Superior temporal gyrus (tissue), 1 donor: ENCODE measurements around the gene PTGS2.

Source experiments
- DNase-seq: peaks from one replicate; pipeline ENCODE4 v3.0.0-alpha.2; 2016; ENCODE audit errors: extremely low spot score

PTGS2 gene

DNA sequence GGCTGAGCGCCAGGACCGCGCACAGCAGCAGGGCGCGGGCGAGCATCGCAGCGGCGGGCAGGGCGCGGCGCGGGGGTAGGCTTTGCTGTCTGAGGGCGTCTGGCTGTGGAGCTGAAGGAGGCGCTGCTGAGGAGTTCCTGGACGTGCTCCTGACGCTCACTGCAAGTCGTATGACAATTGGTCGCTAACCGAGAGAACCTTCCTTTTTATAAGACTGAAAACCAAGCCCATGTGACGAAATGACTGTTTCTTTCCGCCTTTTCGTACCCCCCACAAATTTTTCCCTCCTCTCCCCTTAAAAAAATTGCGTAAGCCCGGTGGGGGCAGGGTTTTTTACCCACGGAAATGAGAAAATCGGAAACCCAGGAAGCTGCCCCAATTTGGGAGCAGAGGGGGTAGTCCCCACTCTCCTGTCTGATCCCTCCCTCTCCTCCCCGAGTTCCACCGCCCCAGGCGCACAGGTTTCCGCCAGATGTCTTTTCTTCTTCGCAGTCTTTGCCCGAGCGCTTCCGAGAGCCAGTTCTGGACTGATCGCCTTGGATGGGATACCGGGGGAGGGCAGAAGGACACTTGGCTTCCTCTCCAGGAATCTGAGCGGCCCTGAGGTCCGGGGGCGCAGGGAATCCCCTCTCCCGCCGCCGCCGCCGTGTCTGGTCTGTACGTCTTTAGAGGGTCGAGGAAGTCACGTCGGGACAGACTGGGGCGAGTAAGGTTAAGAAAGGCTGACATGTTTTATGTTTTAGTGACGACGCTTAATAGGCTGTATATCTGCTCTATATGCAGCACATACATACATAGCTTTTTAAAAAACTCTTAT lies at the start of gene PTGS2:
TSS of gene PTGS2 (minus strand) at position 179 of the 817 bp plus-strand sequence. CDS start at position 46, 133 bp downstream.
- DNase-seq = peak; percentile 58

DNA sequence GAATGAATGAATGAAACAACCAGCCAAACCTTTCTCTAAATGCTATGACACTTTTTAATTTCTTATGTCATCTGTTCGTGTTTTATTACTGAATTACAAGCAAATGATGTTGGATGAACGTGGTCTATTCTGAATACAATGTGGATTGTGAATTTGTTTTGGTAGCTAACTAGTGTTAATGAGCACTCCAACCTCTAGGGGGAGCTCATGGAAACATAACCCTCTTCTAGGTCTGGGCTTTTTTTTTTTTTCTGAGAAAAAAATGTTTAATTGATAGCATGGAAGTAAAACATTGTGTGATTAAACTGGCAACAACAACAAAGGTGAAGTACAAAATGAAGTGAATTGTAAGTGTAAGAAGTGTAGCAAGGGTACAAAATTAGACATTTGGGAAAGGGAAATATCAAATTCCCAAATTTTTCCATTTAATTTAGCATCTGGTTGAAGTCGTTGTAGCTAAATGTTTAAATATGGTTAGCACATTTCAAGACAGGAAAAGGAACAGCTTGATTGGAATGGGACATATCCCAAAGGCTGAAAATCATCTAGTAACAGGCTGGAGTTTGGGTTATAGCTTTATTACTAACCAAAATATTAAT lies 42.6 kb upstream of the PTGS2 start:
- DNase-seq = no peak

DNA sequence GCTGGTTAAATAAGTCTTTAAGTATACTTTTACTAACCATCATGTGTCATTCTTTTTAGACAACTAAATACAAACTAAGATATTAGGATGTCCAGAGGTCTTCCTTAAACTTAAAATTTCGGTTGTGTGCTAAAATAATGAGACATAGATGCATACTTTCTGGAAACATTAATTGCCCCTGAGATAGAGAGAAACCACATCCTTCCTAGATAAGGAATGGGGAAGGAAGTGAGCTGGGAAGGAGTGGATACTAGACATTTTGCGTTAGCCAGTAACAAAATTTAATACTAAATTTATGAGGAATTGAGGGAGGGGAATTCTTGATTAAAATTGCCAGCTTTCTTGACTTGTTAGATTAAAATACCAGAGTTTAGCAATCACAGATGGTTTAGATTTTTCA lies 37.1 kb upstream of the PTGS2 start:
- DNase-seq = no peak

DNA sequence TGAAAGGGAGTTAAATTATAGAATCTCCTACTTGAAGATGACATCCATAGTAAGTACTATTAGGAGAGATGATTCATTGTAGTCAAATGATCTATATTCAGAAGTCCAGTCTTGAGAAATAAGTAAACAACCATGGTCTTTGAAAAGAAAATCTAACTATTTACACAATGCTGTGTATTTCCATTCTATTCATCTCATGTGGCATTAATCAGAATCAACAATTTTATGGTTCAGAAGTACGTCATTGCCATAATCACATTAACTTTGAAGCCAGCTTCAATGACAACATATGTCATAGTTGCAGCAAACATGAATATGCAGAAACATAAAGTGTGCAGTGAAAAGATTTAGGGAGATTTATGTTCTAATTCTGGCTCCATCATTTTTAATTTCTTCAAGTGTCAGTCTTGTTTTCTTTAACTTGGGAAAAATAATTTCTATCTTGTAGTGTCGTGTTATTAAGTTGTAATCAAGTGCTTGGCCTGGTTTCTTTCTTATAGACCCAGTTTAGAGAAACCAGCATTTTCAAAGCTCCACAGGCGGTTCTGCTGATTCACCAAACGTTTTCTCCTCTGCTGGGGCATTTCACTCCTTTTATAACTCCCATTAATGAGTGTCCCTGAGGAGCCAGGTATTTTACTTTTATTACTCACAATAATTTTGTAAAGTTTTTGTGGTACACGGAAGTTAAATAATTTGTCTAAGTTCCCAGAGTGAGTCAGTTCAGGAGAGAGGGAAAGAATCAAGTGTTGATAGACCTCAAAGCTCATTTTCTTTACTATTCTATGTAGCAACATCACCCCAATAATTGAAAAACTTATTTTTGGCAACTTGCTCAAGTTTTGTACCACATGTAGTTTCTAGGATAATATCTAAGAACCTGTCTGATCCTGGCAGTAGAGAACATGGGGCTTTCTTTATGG lies 35.9 kb upstream of the PTGS2 start:
- DNase-seq = no peak

DNA sequence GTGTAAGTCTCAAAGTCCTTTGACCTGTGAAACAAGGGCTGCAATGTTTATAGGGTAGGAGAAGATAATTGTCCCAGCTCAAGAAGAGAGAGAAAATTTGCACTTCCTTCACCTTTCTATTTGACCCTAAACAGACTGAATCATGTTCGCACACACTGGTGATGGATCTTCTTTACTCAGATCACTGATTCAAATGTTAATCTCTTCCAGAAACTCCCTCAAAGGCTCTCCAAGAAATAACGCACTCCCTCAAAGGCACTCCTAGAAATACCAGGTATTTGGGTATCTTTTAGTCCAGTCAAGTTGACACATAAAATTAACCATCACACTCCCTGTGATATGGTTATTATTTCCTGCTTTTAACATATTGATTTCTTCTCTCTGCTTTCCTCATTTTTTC lies 30.5 kb upstream of the PTGS2 start:
- DNase-seq = no peak

GRCh38 chr1:186708694-186709097 lies 28.5 kb upstream of the PTGS2 start:
- no peak for DNase-seq

DNA sequence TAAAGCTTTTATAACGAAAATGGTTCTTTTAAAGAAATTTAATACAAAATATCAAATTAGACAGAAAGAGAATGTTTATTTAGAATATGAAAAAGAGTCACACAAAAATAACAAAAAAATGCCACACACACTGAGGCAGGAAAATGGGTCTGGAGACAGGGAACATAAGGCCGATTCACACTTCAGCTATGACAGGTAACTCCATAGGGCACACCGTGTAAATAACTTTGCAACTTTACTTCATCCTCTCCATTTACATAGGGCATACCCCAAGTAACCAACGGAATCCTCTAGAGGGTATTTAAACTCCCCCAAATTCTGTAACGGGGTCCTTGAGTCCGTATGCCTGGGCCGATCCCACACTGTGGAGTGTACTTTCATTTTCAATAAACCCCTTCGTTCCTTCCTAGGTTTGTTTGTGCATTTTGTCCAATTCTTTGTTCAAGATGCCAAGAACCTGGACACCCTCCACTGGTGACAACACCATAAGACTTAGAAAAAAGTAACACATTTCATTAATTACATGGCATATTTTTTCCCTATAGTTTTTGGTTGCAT lies 23.1 kb upstream of the PTGS2 start:
- DNase-seq = no peak

DNA sequence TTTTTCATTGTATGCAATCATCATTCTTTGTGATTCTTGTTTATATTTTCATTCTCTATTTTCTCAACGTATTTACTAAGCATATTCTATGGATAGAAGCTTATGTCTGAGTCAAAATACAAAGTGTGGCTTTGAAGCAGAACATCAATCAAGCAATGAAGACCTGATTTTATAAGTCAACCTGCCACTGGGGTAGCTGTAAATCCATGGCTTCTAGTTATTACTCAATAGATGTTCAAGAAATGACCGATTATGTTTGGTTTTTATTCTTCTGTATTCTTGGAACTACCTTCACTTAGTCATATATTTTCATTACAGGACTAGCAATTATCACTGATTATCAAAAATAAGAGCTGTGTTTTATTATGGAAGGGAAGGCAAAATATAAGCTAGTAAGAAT lies 20.5 kb upstream of the PTGS2 start:
- no peak for DNase-seq

GRCh38 chr1:186699519-186699918 lies 19.3 kb upstream of the PTGS2 start:
- no peak for DNase-seq

DNA sequence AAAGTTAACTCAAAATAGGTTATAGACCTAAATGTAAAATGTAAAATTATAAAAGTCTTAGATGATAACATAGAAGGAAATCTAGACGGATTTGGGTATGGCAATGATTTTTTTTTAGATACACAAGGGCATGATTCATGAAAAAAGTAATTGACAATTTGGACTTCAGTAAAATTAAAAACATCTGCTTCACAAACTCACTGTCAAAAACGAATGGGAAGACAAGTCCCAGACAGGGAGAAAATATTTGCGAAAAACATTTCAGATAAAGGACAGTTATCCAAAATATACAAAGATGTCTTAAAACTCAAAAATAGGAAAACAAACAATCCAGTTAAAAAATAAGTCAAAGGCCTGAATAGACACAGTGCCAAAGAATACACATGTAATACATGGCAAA lies 9.7 kb upstream of the PTGS2 start:
- DNase-seq = no peak

GRCh38 chr1:186689376-186689775 lies 9.2 kb upstream of the PTGS2 start:
- no peak for DNase-seq

DNA sequence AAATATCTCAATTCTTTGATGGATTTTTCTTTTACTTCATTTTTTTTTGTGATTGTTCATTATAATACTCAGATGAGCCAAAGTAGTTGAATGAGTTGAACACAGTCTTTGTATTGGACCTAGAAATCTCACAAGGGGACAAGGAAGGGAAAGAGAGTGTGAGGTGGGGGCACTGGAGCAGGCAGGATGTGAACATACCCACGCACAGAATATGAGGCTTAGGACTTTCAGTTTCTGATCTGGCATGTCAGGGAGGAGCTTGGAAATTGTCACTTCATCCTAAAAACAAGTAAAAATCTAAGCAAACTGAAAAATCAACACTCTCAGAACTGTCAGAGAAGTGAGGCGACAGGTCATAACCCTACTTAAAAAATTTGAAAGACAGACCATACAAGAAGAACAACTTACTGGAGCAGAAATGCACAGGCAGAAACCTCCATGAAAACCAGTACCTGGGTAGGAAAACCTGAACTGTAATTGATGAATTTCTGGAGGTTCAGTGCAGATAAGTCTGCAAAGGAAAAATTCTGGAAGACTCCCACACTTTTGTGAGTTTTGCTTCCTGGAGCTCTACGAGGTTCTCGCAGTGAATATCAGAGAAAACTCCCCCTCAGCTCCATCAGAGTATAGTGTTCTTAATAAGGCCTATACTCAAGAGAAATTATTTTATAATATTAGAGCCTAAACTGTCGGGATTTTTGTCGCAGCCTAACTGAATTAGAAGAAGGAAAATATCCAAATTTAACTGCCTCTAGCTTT lies 3.6 kb upstream of the PTGS2 start:
- DNase-seq = no peak

DNA sequence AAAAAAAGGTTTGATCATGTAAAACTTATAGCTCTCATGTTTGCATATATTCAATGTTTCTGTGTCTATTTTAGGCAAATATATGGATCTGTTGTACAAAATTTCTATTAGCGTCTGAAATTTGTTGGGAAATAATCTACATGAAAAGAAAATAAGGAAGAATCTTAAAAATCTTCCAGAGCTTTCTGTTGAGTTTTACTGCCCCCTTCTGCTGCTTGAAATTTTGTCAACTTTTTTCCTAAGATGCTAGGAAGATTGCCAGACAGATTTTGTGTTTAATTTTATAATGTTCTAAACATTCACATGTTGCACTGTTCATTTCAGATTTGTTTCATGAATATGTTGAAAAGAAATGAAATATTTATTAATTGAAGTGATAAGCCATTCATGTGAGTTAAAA lies 2.5 kb upstream of the PTGS2 start:
- no peak for DNase-seq

- peak; percentile 36 for DNase-seq
These were observed 1.6 kb upstream of the PTGS2 start for GRCh38 chr1:186681801-186682200.

DNA sequence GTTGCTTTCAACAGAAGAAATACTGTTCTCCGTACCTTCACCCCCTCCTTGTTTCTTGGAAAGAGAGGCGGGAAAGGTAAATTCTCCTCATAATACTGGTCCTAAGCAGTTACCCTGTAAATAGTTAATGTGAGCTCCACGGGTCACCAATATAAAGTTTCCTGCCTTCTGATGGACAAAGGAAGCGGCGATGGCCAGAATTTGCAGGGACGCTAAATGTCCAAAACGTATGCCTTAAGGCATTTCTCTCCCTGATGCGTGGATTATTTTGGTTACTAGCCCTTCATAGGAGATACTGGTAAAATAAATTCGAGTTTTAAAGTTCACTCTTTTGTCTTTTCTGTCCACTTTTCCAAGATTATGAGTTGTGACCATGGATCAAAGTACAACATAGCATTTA lies 898 bp upstream of the PTGS2 start:
- DNase-seq = no peak

DNA sequence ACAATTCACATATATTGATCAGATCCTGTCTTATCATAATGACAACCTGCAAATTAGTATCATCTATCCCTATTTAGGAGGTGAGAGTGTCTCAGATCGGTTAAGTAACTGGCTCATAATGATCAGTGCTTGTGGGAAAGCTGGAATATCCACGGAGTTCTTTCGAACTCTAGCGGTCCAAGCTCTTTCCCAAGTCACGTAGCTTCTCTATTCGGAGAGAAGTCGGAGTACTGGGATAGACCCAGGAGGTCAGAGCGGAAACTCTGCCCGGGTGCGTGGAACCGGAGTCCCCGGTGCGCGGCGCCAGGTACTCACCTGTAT lies 339 bp downstream of the PTGS2 start:
- DNase-seq = peak; percentile 42

DNA sequence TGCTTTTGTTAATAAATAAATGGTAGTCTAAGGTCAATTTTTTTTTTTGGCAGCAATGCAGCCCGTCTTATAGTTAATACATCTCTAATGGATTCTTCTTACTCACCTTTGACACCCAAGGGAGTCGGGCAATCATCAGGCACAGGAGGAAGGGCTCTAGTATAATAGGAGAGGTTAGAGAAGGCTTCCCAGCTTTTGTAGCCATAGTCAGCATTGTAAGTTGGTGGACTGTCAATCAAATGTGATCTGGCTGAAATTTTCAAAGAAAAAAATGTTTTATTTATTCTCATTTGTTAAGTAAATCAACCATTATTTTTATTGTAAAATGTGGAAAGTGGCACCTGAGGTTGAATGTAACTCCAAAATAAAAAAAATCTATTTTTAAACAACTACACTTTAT lies 2.1 kb downstream of the PTGS2 start:
- no peak for DNase-seq

DNA sequence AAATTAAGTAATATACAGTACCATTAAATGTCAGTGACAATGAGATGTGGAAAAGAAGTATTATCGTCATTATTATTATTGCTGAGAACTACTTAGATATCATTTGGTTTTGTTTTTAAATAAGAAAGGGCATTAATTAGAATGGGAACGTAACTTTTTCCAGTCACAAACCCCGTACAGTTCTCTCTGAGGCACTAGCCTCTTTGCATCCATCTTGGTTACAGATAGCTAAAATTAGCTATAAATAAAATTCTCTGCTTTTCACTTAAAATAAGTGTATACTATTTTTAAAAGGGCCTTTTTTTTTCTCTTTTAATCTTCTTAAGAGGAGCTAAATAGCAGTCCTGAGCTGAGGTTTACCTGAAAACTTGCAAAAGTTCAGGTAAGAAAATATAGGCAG lies 7.6 kb downstream of the PTGS2 start:
- no peak for DNase-seq

GRCh38 chr1:186672131-186672530 lies 8.1 kb downstream of the PTGS2 start:
- no peak for DNase-seq

GRCh38 chr1:186671136-186671825 lies 8.9 kb downstream of the PTGS2 start:
- DNase-seq = no peak
